ENCODE measurements around the gene NEK6.

Gene NEK6

DNA sequence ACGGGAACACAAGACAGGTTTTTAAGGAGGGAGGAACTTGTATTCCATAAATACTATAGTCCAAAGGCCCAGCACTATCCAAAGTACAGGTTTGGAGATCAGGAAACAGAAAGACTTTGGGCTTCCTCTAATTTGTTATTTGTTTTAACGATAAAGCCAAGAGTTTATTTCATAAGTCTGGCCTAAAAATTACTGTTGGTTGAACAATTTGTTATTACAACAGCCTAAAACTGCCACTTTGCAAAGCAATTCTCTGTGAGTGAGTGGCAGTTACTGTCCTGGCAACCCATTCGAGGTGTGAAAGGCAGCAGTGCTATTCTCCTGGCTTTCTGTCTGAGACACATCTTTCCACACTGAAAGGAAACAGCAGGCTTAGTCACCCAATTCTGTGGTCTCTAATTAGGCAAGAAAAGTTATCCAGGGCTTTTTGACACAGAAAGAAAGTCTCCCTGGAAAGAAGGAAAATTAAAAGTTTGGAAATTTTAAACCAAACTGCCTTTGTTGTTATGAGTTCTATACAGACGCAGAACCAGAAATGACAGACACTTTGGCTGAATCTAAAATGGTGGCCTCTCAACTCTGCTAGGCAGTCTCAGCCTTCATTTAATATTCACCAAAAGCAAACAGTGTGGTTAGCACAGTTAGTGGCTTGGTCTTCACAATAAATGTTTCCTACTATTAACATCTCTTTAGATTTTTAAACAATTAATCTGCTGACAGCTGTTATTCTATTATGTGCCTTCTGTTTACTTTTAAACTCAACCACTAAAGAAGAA is 123.6 kb downstream of the NEK6 start:
- DNase-seq: no peak
- Histone ChIP-seq H3K36me3 (peaks cover 17% of the 10 kb centered on the region), H3K4me3 (ENCODE audit: low read depth, low read length) (no peak overlapping the region), H3K27me3 (no peaks in the 10 kb centered on the region), H3K4me1 (peaks cover 15% of the 10 kb centered on the region; the same call in 1 of the 2 replicates), H3K9me3 (no peaks in the 10 kb centered on the region)
- no peak for TF ChIP-seq CTCF (IDR thresholded peaks at IDR 0.05; ENCODE audit: low read depth, low read length)

- Histone ChIP-seq H3K4me3 (ENCODE audit: low read depth, low read length) (no peak overlapping the region), H3K27me3 (no peaks in the 10 kb centered on the region), H3K36me3 (peaks cover 17% of the 10 kb centered on the region), H3K4me1 (0 out of 2 replicates have a peak, but pooled peaks cover 2% of the 10 kb centered on the region), H3K9me3 (no peaks in the 10 kb centered on the region)
- TF ChIP-seq CTCF (IDR thresholded peaks at IDR 0.05; ENCODE audit: low read depth, low read length): no peak
- no peak for DNase-seq
These were observed 126.5 kb downstream of the NEK6 start for GRCh38 chr9:124384210-124384609.

- DNase-seq: no peak
- H3K4me1 ChIP-seq: 0 out of 2 replicates have a peak, but pooled peaks cover 2% of the 10 kb centered on the region
- TF ChIP-seq CTCF (IDR thresholded peaks at IDR 0.05; ENCODE audit: low read depth, low read length): no peak
- H3K36me3 ChIP-seq: peaks cover 17% of the 10 kb centered on the region
- no peaks in the 10 kb centered on the region for H3K9me3 ChIP-seq
- no peak overlapping the region for H3K4me3 ChIP-seq (ENCODE audit: low read depth, low read length)
- no peaks in the 10 kb centered on the region for H3K27me3 ChIP-seq
These were observed 127.1 kb downstream of the NEK6 start for GRCh38 chr9:124384846-124385245.

- Histone ChIP-seq H3K9me3 (no peaks in the 10 kb centered on the region), H3K4me3 (ENCODE audit: low read depth, low read length) (no peak overlapping the region), H3K36me3 (peaks cover 13% of the 10 kb centered on the region), H3K4me1 (peaks cover 2% of the 10 kb centered on the region; the same call in 1 of the 2 replicates), H3K27me3 (no peaks in the 10 kb centered on the region)
- TF ChIP-seq CTCF (IDR thresholded peaks at IDR 0.05; ENCODE audit: low read depth, low read length): no peak
- DNase-seq: no peak
These were observed 127.9 kb downstream of the NEK6 start for GRCh38 chr9:124385623-124386022.

DNA sequence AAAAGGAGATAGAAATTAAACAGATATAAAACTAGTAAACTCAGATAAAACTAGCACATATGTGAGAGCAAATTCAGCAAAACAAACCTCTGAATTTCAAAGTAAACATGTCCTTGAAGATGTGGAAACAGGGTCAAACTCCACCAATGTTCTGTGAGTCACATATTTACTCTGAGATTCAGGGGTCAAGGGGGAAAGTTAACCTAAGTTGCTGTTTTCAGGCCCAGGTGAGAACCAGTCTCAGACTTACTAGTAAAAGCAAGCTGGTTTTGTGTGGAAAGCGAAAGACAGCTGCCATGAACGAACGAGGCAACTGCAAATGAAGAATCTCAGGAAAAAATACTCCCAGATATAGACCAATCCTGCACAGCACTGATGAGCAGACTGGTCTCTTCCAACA is 128.5 kb downstream of the NEK6 start:
- peaks cover 13% of the 10 kb centered on the region for H3K36me3 ChIP-seq
- H3K4me3 ChIP-seq (ENCODE audit: low read depth, low read length): no peak overlapping the region
- H3K27me3 ChIP-seq: no peaks in the 10 kb centered on the region
- TF ChIP-seq CTCF (IDR thresholded peaks at IDR 0.05; ENCODE audit: low read depth, low read length): no peak
- no peak for DNase-seq
- H3K9me3 ChIP-seq: no peaks in the 10 kb centered on the region
- H3K4me1 ChIP-seq: peaks cover 7% of the 10 kb centered on the region; the same call in 1 of the 2 replicates

Measured in BE2C (cell line).